ENCODE measurements around the gene IL18R1. TPM values are rescaled to one million over a fixed set of nuclear protein-coding genes. Genes with fewer than 3 reads are reported as not detected.

Gene IL18R1
- total and polyA plus RNA-seq, 7 donors: 0.60 to 5.2 (median 1.4) TPM

GRCh38 chr2:102386867-102387541 lies 31.4 kb downstream of the IL18R1 start:
- H3K27me3 ChIP-seq: no peaks in the 10 kb centered on the region
- no peak overlapping the region for H3K4me3 ChIP-seq
- H3K9me3 ChIP-seq: peaks cover 0 to 4% (median 2%) of the 10 kb centered on the region in 4 donors
- 87% methylated on average over 3 of the region's 3 CpGs for WGBS, 2 donors
- no peaks in the 10 kb centered on the region for H3K4me1 ChIP-seq
- no peak for TF ChIP-seq POLR2AphosphoS5 (IDR thresholded peaks at IDR 0.05)
- TF ChIP-seq EP300 (IDR thresholded peaks at IDR 0.05): no peak
- no peak for TF ChIP-seq CTCF (IDR thresholded peaks at IDR 0.05)
- TF ChIP-seq POLR2A (IDR thresholded peaks at IDR 0.05): no peak
- H3K27ac ChIP-seq: no peak overlapping the region
- no peak for DNase-seq
- H3K36me3 ChIP-seq: no peaks in the 10 kb centered on the region
- intact Hi-C loops (cut with DNase I): no loop called here

DNA sequence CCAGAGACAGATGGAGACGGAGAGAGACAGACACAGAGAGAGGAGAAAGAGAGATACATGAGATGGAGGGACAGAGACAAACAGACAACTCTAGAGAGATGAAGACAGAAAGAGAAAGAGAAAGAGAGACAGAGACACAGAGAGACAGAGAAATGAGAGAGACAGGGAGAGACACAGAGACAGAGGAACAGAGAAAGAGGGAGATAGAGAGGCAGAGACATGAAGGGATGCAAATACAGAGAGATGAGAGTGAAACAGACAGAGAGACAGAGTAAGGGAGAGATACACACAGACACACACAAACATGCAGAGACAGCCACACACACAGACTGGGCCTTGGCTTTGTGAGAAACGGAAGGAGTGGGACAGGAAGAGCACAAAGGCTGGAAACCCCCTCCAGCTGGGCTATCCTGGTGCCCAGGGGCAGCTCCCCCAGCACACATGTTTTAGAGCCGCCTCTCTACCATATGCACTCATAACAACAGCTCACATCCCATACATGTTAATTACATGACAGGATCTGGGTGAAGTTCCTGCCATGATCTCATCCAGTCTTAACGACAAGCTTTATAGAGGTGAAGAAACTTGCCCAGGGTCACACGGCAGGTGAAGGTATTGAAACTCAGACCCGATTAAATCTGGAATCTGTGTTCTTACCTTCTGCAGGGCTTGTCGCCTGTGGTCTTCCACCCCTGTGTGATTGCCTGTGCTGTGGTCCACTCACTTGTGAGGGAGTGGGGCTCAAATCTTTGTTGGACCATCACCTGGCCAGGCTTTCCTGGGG lies 32.4 kb downstream of the IL18R1 start:
- peaks cover 0 to 4% (median 2%) of the 10 kb centered on the region in 4 donors for H3K9me3 ChIP-seq
- no peak for TF ChIP-seq EP300 (IDR thresholded peaks at IDR 0.05)
- TF ChIP-seq CTCF (IDR thresholded peaks at IDR 0.05): no peak
- no peak for TF ChIP-seq POLR2A (IDR thresholded peaks at IDR 0.05)
- TF ChIP-seq POLR2AphosphoS5 (IDR thresholded peaks at IDR 0.05): no peak
- no peaks in the 10 kb centered on the region for H3K36me3 ChIP-seq
- H3K4me3 ChIP-seq: no peak overlapping the region
- no peaks in the 10 kb centered on the region for H3K4me1 ChIP-seq
- intact Hi-C loops (cut with DNase I): no loop called here
- DNase-seq: no peak
- H3K27ac ChIP-seq: no peak overlapping the region
- WGBS, 2 donors: 89 to 91% methylated on average over 7 of the region's 7 CpGs
- H3K27me3 ChIP-seq: no peaks in the 10 kb centered on the region

DNA sequence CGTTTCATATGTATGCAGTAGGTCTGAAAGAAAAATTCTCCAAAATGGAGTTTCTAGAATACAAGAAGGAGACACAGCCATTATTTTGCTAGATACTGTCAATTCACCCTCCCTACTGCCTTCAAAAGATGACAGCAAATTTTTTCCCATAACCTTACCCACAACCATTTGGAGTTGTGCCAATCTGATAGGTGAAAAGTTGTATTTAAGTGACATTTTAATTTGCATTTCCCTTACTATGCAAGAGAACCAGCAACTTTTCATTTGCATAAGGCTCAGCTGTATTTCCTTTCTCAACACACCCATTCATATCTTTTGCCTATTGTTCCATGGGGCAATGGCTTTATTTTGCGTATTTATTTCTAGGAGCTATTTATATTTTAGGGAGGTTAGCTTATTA lies 36.0 kb downstream of the IL18R1 start:
- intact Hi-C loops (cut with DNase I): no loop called here
- DNase-seq: no peak
- no peaks in the 10 kb centered on the region for H3K4me1 ChIP-seq
- H3K9me3 ChIP-seq: no peaks in the 10 kb centered on the region
- H3K36me3 ChIP-seq: no peaks in the 10 kb centered on the region
- no peak overlapping the region for H3K27ac ChIP-seq
- TF ChIP-seq POLR2A (IDR thresholded peaks at IDR 0.05): no peak
- TF ChIP-seq CTCF (IDR thresholded peaks at IDR 0.05): no peak
- no peak for TF ChIP-seq EP300 (IDR thresholded peaks at IDR 0.05)
- no peak for TF ChIP-seq POLR2AphosphoS5 (IDR thresholded peaks at IDR 0.05)
- 84 to 92% methylated on average over 2 of the region's 2 CpGs for WGBS, 2 donors
- H3K27me3 ChIP-seq: no peaks in the 10 kb centered on the region
- H3K4me3 ChIP-seq: no peak overlapping the region

- Histone ChIP-seq H3K4me3 (no peak overlapping the region), H3K27me3 (no peaks in the 10 kb centered on the region), H3K9me3 (no peaks in the 10 kb centered on the region), H3K4me1 (no peaks in the 10 kb centered on the region), H3K27ac (no peak overlapping the region), H3K36me3 (no peaks in the 10 kb centered on the region)
- intact Hi-C loops (cut with DNase I): no loop called here
- WGBS, 2 donors: 74 to 76% methylated on average over 3 of the region's 3 CpGs
- DNase-seq: no peak
- TF ChIP-seq CTCF (IDR thresholded peaks at IDR 0.05) (no peak), EP300 (IDR thresholded peaks at IDR 0.05) (no peak), POLR2AphosphoS5 (IDR thresholded peaks at IDR 0.05) (no peak), POLR2A (IDR thresholded peaks at IDR 0.05) (no peak)
Observed at GRCh38 chr2:102392096-102392495, 36.5 kb downstream of the IL18R1 start.

All from sigmoid colon (tissue), 7 donors.